RKO (cell line): ENCODE data around the gene WDCP.
"Not testable (repeated sequence)": the region's sequence is repeated elsewhere in the genome, so short reads cannot be mapped to it uniquely, and the experiment has no call there.

Experiments
- DNase-seq: peaks from one replicate; pipeline ENCODE4 v3.0.0-alpha.2; 2016; ENCODE audit warnings: low spot score

WDCP gene

DNA sequence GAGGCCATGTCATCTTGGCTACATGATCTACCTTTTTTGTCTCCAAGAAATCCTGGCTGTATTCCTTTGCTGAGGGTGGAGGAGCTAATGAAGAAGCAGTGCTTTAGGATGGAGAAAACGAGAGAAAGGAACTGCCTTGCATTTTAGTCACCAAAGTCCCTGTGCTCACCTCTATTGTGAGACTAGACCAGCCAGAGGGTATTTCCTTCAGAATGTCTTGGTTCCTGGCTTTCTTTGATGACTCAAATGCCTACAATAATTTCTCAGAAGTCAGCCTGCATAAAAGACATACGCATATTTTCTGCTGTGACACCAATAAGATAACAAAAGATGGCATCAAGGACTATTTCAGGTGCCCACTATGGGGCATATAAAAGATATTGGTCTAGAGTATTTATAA lies 18.1 kb upstream of the WDCP start:
- no peak for DNase-seq

DNA sequence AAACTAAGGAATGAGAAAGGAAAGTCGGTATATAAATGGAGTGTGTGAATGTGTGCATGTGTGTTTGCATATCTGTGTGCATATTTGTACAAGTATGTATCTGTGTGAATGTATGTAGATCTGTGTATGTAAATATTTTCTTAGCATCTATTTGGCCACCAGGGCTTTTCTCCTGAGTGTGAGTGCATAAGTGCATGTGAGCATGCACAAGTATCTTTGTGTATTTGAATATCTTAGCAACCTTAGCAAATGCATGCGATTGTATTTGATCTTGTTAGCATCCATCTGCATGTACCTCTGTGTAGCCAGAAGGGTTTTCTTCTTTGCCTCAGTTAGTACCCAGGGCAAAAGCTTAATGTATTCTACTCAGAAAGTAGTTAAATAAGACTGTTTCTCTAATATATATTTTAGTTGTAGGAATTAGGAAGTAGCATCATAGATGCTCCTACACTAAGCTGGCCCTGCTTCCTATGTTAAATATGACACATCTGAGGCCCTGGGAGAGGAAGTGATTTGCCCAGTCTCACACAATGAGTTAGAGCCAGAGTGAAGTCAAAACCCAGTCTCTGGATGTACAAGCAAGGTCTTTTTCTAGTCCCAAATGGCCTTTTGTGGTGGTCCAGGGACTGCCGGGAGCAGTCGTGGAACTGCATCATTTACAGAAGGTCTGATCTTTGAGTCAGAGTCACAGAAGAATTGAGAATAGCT lies 11.5 kb upstream of the WDCP start:
- no peak for DNase-seq

DNA sequence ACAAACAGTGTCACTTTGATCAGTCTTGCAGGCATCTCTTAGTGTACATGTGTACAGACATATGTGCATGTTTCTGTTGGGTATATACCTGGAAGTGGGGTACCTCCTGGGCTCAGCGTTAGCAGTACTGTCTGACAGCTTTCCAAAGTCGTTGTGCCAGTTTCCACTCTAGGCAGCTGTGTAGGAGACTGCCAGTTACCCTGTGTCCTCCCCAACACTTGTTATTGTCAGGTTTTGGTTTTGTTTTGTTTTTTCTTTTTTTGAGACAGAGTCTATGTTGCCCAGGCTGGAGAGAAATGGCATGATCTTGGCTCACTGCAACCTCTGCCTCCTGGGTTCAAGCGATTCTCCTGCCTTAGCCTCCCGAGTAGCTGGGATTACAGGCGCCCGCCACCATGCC lies 8.6 kb upstream of the WDCP start:
- DNase-seq: no peak

DNA sequence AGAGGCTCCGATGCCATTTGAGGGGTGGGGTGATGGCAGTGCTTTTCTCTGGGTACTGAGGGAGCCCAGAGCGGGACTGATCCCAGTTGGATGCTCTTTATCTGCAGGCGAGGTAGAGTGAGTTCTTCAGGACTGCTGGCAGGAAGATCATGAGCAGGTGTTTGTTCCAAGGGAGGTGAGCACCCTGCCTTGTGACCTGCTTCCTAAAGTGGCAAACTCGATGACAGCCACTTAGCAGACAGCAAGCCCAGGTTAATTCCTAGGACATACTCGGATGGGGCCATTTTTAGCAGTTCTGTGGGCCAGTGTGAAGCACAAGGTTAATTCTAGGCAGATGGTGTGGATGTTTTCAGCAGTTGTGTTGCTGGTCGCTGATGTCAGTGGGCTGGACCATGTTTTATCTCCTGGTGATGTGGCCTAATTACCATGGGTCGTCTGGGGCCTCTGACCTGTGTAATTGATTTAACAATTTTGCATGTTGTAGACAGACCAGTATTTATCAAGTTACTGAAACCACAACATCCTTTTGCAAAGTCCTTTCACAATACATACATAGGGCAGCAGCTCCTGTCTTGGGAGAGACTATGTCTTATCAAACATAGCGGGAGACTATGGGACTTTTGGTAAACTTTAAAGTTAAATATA lies 7.3 kb upstream of the WDCP start:
- no peak for DNase-seq

DNA sequence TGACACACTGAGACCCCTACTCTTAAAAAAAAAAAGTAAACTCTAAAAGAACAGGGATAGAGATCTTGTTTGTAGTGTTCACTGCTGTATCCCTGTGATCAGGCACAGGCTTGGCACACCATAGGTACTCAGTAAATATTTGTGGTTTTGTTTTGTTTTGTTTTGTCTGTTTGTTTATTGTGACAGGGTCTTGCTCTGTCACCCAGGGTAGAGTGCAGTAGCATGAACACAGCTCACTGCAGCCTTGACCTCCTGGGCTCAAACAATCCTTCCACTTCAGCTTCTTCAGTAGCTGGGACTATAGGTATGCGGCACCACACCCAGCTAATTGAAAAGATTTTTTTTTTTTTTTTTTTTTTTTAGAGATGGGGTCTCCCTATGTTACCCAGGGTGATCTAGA lies 5.8 kb upstream of the WDCP start:
- no peak for DNase-seq

DNA sequence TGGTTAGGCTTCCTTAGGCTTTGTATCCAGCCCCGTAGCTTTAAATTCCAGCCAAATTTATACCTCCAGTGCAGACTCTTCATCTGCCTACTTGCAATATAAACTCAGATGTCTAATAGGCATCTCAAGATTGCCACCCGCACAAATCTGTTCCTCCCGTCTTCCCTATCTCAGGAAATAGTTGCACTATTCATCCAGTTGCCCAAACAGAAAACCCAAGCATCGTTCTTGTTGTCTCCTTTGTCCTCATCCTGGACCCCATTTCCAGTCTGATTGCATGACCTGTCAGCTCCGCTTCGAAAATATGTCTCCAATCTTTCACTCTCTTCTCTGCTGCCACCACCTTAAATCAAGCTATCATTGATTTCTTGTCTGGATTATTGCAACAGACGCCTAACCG lies 4.6 kb upstream of the WDCP start:
- DNase-seq: no peak

DNA sequence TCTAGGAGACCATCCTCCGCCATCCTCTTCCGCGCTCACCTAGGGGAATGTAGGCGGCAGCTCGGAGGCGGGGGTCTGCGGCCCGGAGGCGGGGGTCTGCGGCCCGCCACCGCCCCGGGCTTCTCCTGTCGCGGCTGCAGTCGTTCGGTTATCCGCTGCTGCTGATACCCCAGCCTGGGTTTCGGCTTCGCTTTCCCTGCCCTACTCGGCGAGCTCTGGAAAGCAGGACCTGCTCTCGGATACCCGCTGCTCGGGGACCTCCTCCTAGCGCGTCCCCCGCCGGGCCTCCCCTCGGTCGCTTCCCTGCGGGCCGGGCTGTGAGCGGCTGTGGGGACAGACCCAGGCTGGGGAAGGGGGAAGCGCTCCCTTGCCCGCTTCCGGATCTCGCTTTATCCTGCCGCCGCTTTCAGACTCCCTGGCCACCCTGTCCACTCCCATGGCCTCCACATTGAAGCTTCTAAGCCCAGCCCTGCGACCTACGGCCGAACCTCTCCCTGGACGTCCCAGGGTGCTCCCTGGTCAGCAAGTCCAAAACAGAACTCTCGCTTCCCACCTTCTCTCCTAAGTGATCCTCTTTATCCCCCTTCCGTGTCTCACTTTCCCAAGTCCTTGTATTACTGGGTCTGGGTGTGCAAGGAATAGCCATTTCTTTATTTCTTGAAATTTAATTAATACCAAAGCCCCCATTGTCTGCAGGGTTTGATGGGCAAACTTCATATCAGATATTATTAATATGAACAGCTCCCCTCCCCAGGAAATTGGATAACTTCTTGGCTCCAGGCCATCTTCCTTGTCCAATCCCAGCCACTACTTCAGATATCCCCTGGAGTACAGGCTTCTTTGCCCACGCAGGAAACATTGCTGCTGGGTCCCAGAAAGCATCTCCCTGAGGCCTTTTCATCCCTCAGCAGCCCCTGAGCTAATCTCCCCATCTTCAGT lies 3.1 kb upstream of the WDCP start:
- no peak for DNase-seq

DNA sequence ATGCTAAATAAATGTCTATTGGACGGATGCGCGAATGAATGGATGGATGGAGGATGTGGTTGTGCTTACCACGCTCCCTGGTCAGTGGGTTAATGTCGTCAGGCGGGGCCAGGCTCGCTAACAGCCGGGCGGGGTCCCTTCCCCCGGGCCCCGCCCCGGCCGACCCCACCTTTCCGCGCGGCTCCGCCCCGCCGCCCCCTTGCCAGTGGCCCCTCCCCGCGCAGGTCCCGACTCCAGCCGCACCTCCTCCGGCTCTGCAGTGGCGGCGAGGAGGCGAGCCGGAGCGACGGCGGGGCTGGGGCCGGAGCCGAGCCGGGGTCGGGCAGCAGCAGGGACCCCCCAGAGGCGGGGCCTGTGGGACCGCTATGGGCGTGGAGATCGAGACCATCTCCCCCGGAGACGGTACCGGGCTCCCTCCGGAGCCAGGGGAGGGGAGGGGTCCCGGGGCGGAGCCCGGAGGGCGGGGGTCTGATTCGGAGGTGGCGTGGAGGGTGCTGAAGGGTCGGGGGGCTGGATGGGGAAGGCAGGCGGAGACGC lies 2.4 kb upstream of the WDCP start, which contains the start of gene FKBP1B:
TSS of gene FKBP1B (plus strand) at position 257 of the 537 bp plus-strand sequence. CDS start at position 366, 109 bp downstream.
- DNase-seq: no peak

DNA sequence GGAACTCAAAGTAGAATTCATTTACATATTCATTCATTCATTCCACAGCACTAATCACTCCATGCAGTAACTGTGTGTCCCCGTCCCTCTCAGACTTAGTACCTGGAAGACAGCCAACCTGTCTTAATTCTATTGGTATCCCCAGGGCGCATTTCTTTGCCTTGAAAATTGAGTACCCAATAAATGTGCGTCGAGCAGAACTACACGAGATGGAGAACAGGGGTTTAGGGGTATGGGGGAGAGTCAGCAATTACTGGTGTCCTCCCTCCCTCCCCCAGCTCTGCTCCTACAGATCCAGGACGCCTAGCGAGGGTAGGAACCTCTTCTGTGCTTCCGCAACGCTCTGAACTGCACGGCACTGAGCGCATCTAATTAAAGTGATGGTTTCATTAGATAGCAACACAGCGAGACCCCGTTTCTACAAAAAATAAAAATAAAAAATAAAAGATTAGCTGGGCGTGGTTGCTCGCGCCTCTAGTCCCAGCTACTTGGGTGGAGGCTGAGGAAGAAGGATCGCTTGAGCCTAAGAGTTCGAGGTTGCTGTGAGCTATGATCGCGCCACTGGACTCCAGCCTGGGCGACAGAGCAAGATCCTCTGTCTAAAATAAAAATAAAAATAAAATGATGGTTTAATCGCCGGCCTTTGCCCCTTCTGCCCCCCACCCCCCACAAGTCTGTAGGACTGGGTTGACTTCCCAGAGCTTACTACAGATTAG lies 1.7 kb upstream of the WDCP start:
- DNase-seq: no peak

DNA sequence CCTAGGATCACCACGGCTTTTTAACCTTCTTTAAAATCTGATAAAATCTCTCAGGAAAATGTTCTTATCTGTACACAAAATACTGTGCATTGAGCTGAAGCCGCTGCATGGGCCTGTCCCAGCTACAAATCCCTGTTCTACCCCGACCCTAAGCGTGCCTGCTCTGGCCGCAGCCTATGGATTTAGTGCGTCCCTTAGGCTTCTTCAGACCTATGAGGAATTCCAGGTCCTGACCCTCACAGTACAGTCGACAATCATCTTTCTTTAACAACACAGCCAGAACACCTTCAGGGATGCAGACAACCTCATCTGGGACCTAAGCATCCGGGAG lies 477 bp upstream of the WDCP start:
- no peak for DNase-seq

DNA sequence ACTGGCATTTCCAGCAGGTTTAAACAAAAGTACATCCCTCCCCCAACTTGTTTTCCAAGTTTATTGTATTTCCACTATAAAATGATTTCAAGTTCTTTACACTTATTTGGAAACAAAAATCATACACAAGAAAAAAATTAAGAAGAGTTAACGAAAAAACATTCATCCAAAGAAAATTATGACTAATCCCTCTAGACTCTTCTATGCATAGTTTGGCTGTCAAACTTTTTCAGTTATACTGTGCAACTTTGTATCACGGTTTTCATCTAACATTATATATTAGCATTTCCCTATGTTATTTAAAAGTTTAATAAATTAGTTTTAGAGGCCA lies 627 bp downstream of the WDCP start:
- DNase-seq: no peak

DNA sequence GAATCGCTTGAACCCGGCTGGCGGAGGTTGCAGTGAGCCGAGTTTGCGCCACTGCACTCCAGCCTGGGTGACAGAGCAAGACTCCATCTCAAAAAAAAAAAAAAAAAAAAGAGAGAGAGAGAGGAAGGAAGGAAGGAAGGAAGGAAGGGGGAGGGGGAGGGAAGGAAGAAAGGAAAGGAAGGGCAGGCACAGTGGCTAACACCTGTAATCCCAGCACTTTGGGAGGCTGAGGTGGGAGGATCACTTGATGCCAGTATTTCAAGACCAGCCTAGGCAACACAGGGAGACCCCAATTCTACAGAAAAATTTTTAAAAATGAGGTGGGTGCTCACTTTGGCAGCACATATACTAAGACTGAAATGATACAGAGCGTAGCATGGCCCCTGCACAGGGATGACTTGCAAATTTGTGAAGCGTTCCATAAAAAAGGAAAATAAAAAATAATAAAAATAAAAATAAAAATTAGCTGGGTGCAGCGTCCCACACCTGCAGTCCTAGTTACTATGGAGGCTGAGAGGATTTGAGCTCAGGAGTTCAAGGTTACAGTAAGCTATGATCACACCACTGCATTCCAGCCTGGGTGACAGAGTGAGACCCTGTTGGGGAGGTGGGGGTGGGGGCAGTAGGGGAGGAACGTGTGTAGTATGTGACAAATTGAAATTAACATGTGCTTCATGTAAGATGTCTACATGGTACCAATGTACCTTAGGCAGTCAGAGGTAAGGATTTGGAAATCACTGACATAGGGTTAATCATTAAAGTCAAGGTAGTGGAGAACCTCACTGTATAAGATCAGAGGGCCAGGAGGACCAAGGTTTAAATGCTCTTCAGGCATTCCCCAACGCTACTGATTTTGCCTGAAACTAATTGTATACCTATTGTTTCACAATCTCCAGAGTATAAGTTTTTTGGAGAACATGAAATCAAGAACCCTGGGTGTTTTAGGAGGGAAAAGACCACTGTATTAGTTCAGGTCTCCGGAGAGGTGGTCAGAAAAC lies 1.4 kb downstream of the WDCP start:
- DNase-seq: no peak

DNA sequence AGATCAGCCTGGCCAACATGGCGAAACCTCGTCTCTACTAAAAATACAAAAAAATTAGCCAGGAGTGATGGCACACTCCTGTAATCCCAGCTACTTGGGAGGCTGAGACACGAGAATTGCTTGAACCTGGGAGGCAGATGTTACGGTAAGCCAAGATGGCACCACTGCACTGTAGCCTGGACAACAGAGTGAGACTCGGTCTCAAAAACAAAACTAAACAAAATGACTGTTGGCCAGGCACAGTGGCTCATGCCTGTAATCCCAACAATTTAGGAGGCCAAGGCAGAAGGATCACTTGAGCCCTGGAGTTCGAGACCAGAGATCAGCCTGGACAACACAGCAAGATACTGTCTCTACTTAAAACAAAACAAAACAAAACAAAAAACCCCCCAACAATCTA lies 4.1 kb downstream of the WDCP start:
- not testable (repeated sequence) for DNase-seq

DNA sequence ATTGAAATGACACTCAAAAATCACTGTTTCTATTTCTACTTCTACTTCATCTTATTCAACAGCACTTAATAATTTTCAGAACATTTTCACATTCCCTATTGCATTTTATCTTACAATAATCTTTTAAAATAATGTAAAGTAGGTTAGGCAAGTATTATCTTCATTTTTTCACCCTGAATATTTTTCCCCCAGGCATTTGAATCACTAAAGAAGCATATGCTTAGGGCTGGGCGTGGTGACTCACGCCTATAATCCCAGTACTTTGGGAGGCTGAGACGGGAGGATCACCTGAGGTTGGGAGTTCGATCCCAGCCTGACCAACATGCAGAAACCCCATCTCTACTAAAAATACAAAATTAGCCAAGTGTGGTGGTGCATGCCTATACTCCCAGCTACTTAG lies 6.7 kb downstream of the WDCP start:
- DNase-seq: no peak

DNA sequence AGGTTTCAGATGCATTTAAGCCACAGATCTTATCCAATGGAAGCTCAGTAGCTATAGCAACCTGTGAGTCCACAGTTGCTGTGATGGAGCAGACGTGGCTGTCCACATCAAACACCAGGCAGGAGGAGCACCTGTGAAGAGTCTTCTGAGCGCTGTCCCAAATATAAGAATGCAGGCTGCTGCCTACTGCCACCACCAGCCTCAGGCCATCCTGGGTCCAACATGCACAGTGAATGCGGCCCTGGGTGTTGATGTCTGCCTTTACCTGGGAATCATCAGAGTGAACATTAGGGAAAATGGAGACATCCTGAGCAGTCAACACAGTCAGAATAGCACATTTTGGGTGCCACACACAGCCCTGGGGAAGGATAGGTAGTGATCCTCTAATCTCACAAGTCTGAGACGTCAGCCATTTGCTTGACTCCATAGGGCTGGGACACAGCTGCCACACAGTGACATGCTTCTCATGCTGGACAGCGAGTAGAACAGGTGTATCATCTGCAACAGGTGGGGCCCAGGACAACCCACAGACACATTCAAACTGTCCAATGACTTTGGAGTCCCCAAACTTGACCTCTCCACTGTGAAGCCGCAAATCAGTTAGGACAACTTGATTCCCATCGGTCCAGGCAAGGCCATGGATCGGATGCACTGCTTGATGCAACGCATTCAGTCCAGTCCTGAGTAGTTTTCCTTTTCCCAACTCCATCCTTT lies 8.2 kb downstream of the WDCP start:
- DNase-seq: no peak

DNA sequence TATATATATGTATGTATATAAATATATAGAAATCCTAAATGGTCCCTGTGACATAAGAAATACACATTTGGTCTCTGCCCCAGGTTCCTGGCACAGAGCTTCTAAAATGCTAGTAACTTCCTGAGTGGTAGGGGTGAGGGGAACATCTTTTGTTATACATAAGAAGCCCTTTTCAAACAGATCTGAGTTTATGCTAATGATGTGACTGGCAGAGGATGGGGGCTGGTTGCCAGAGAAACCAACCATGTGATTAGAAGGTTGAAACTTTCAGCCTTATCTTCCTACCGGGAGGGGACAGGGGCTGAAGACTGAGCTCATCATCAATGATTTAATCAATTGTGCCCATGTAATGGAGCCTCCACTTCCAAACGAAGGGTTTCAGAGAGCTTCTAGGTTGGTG lies 21.0 kb downstream of the WDCP start:
- DNase-seq: no peak

DNA sequence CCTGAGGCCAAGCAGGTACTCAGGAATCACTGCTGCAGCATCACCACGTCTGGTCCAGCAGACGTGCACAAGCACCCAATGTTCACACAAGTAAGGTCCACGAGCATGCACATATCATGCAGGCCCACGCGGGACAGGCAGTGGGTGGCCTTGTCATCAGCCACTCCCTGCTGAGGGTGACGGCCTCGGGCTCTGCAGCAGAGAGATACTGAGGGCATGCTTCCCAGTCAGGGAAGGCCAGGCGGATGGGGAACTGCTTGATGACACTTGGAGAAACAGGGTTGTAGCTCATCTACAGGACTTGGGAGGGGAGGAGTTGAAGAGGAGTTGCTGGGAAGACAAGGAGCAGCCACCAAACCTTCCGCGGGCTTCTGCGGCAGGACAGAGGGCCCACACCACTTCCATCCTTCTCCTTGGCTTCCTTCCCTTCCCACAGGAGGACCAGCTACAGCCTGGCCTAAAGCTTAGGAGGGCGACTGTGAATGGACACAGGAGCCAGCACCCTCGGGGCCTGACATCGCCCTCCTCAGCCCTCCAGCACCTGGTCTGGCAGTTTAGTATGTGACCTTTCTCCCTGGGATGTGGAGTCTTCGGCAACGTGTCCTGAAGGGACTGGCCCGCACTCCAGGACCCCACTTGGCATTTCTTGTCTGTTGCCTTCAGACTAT lies 22.1 kb downstream of the WDCP start:
- no peak for DNase-seq

DNA sequence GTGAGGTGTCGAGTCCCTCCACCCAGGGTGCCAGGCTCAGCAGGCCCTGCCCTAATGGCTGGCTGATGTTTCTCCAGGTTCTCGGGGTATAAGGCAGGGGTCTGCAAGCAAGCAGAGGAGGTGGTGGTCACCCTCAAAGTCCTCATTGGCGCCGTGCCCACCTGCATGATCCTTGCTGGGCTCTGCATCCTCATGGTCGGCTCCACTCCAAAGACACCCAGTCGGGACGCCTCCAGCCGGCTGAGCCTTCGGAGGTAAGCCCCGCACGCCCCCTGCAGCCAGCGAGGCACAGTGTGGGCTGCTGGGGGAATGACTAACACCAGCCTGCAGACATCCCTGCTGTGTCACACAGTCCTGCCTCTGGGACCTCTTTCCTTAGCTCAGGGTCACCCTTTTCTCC lies 23.2 kb downstream of the WDCP start:
- DNase-seq: no peak

DNA sequence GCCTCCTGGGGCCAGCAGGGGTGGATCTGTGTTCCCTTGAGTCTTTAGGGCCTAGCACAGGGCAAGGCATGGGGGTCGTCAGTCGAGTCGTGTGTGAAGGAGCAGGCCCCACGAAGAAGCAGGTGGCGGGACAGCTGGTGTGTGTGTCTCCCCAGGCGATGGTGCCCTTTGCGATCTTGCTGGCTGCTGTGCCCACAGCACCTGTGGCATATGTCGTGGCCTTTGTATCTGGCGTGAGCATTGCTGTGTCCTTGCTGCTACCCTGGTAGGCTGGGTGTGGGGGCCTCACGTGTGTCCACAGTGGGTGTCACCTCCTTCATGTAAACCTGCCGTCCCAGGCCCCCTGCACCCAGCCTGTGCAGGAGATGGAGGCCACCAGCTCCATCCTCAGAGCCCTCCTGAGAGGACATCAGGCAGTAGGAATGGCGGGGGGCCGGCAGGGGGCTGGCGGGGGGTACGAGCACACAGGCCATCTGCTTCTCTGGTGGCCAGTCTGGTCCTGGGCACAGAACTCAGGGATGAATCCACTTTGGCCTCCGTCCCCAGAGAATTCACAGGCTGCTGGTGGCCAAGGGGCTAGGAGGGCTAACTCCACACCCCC lies 24.1 kb downstream of the WDCP start:
- DNase-seq: no peak
